Measurements from ENCODE around the gene KIF5C. TPM values are rescaled to one million over a fixed set of nuclear protein-coding genes. Genes with fewer than 3 reads are reported as not detected.

Gene KIF5C
- total RNA-seq (2022; extraction: Qiagen RNA extraction), result 0.27 to 0.43 TPM (median 0.31 TPM) in 5 replicates

DNA sequence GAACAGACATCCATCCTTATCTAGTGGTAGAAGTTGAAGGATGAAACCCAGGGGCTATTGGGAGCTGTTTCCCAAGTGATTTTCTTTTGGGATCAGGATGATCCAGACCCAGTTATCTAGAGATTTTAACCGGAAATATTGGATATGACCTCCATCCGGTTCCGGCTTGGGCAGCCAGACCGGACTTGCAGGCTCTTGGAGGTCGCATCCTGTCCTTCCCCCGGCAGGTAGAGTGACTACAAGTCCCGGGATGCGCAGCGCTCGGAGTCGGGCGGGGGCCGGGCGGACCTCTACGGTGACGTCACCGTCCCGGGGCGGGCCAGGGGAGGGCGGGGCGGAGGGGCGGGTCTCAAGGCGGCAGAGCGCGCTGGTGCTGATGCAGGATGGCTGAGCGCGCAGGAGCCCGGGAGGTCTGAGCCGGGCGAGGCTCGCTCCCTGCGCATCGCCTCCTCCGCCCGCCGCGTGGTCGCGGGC lies at the start of gene KIF5C:
KIF5C (plus strand) TSS at position 360 of the 474 bp plus-strand sequence. CDS start 391 bp downstream, outside the sequence.

GRCh38 chr2:149038442-149039212 lies 163.6 kb downstream of the KIF5C start, which contains the start of gene LYPD6B:
Gene LYPD6B, plus strand, starts transcription at chr2:149038699. Its CDS starts 92,250 bp downstream, at chr2:149130949.

Other genes with a start within 250 kb of the KIF5C start
- 9.8 to 10.7 TPM (median 10.1 TPM) in 5 replicates for gene EPC2, start 230.5 kb upstream of the KIF5C start, total RNA-seq (2022; extraction: Qiagen RNA extraction)
- 0.12 TPM in 1 of 5 replicates, not detected in the others for gene LYPD6B, start 163.5 kb downstream of the KIF5C start, total RNA-seq (2022; extraction: Qiagen RNA extraction)